CD4-positive, CD25-positive, alpha-beta regulatory T cell (primary cell): ENCODE results near the gene GCG. TPM values are rescaled to one million over a fixed set of nuclear protein-coding genes. Genes with fewer than 3 reads are reported as not detected.

Source experiments
- ATAC-seq, 2 donors: fragments of 150-1000 bp; cut with Tn5 transposase; one replicate each; pipeline ENCODE4 v1.10.0; 2021; ENCODE audit warnings: low read depth in 2 of 2, moderate number of reproducible peaks in 2 of 2, moderate library complexity in 1 of 2
- DNase-seq, 3 donors: peaks; one replicate each; pipeline versions ENCODE4 v3.0.0 to v3.0.0-alpha.2; 2012 to 2022; ENCODE audit warnings: mixed read lengths in 1 of 3
- H3K27ac ChIP-seq: one replicate; pipeline ENCODE4 v1.7.0; 2013; ENCODE audit warnings: mild to moderate bottlenecking, low read length; ENCODE audit not compliant: insufficient read depth, poor library complexity, severe bottlenecking
- H3K27me3 ChIP-seq: one replicate; pipeline ENCODE4 v1.7.0; 2013; ENCODE audit warnings: low read length; ENCODE audit not compliant: control insufficient read depth, insufficient read depth
- H3K36me3 ChIP-seq: one replicate; pipeline ENCODE4 v1.7.0; 2013; ENCODE audit warnings: mild to moderate bottlenecking, low read length, moderate library complexity; ENCODE audit not compliant: control insufficient read depth, insufficient read depth
- H3K4me1 ChIP-seq: 2 replicates; pipeline ENCODE4 v1.7.0; 2013; ENCODE audit warnings: mild to moderate bottlenecking, low read length; ENCODE audit not compliant: insufficient read depth, control insufficient read depth, poor library complexity, severe bottlenecking
- H3K4me3 ChIP-seq: one replicate; pipeline ENCODE4 v1.7.0; 2013; ENCODE audit warnings: low read depth, mild to moderate bottlenecking, low read length, moderate library complexity
- H3K9me3 ChIP-seq, 2 experiments: 1 replicate in 1 of 2; 2 replicates in 1 of 2; pipeline ENCODE4 v1.7.0; 2013; ENCODE audit warnings: low read length in 2 of 2, mild to moderate bottlenecking in 1 of 2, moderate library complexity in 1 of 2; ENCODE audit not compliant: control insufficient read depth in 2 of 2
- H3K27ac Mint-ChIP-seq, 3 donors: one replicate each; pipeline ENCODE4 v1.8.0; 2020 to 2022; ENCODE audit warnings: mild to moderate bottlenecking in 3 of 3, mixed read lengths in 3 of 3, moderate library complexity in 2 of 3
- H3K27me3 Mint-ChIP-seq: one replicate; pipeline ENCODE4 v1.8.0; 2022; ENCODE audit warnings: mild to moderate bottlenecking, mixed read lengths
- H3K36me3 Mint-ChIP-seq: one replicate; pipeline ENCODE4 v1.8.0; 2020; ENCODE audit warnings: mixed read lengths
- H3K4me1 Mint-ChIP-seq, 4 donors: one replicate each; pipeline ENCODE4 v1.8.0; 2020 to 2022; ENCODE audit warnings: mixed read lengths in 4 of 4, mild to moderate bottlenecking in 1 of 4
- H3K4me3 Mint-ChIP-seq, 4 donors: one replicate each; pipeline ENCODE4 v1.8.0; 2020 to 2022; ENCODE audit warnings: mild to moderate bottlenecking in 4 of 4, mixed read lengths in 4 of 4, moderate library complexity in 3 of 4
- H3K9me3 Mint-ChIP-seq, 7 donors: one replicate each; pipeline ENCODE4 v1.8.0; 2020 to 2022; ENCODE audit warnings: mixed read lengths in 7 of 7, mild to moderate bottlenecking in 3 of 7, moderate library complexity in 2 of 7
- polyA plus RNA-seq, 4 donors: library from polyadenylated mRNA; unstranded; fragments of 300-500 nt; fragmentation: Illumina TruSeq; gene quantifications; one replicate each; pipeline ENCODE4 v1.2.3, GENCODE V29; 2021
- total RNA-seq: library from RNA; stranded (reverse); gene quantifications from one replicate; pipeline ENCODE4 v1.2.3, GENCODE V29; 2022

The GCG gene
- total and polyA plus RNA-seq, 5 donors from 2014 or later: not detected

GRCh38 chr2:162111958-162112850 lies 39.8 kb downstream of the GCG start:
- Histone ChIP-seq H3K4me3 (no peak overlapping the region), H3K4me1 (no peaks in the 10 kb centered on the region), H3K27me3 (no peaks in the 10 kb centered on the region), H3K27ac (no peak overlapping the region), H3K9me3 (no peaks in the 10 kb centered on the region), H3K36me3 (no peaks in the 10 kb centered on the region)
- Mint-ChIP-seq H3K27ac (peak overlapping the region in 1 of 3 donors; percentile 70), H3K27me3 (peaks cover 5% of the 10 kb centered on the region), H3K9me3 (peaks cover 0 to 9% (median 3%) of the 10 kb centered on the region in 7 donors), H3K36me3 (peaks cover 4% of the 10 kb centered on the region), H3K4me3 (no peak overlapping the region), H3K4me1 (peaks cover 0 to 9% (median 4%) of the 10 kb centered on the region in 4 donors)
- DNase-seq (no peak), ATAC-seq (no peak)

GRCh38 chr2:162107361-162107901 lies 44.6 kb downstream of the GCG start:
- Mint-ChIP-seq H3K27me3 (peaks cover 12% of the 10 kb centered on the region), H3K4me1 (no peaks in the 10 kb centered on the region)

GRCh38 chr2:162106746-162107145 lies 45.3 kb downstream of the GCG start:
- Mint-ChIP-seq H3K27ac (no peak overlapping the region), H3K27me3 (peaks cover 12% of the 10 kb centered on the region), H3K9me3 (peaks cover 0 to 2% (median 0%) of the 10 kb centered on the region in 7 donors), H3K4me1 (no peaks in the 10 kb centered on the region), H3K4me3 (no peak overlapping the region), H3K36me3 (no peaks in the 10 kb centered on the region)
- ATAC-seq: no peak
- Histone ChIP-seq H3K4me3 (no peak overlapping the region), H3K9me3 (no peaks in the 10 kb centered on the region), H3K27ac (no peak overlapping the region), H3K4me1 (no peaks in the 10 kb centered on the region), H3K27me3 (no peaks in the 10 kb centered on the region), H3K36me3 (no peaks in the 10 kb centered on the region)
- DNase-seq: no peak

More at GRCh38 chr2:162107361-162107901, 44.6 kb downstream of the GCG start:
- no peak overlapping the region for H3K27ac ChIP-seq
- ATAC-seq (no peak), DNase-seq (no peak)
- H3K36me3 ChIP-seq: no peaks in the 10 kb centered on the region
- no peaks in the 10 kb centered on the region for H3K27me3 ChIP-seq
- Mint-ChIP-seq H3K36me3 (no peaks in the 10 kb centered on the region), H3K27ac (no peak overlapping the region), H3K4me3 (no peak overlapping the region), H3K9me3 (peaks cover 0 to 2% (median 0%) of the 10 kb centered on the region in 7 donors)
- no peak overlapping the region for H3K4me3 ChIP-seq
- H3K9me3 ChIP-seq: no peaks in the 10 kb centered on the region
- no peaks in the 10 kb centered on the region for H3K4me1 ChIP-seq

- no peak overlapping the region for H3K27ac ChIP-seq
- no peak for ATAC-seq
- Mint-ChIP-seq H3K36me3 (no peaks in the 10 kb centered on the region), H3K27me3 (peaks cover 12% of the 10 kb centered on the region), H3K4me1 (no peaks in the 10 kb centered on the region), H3K27ac (no peak overlapping the region), H3K9me3 (peaks cover 0 to 2% (median 0%) of the 10 kb centered on the region in 7 donors), H3K4me3 (no peak overlapping the region)
- H3K9me3 ChIP-seq: no peaks in the 10 kb centered on the region
- DNase-seq: no peak
- H3K27me3 ChIP-seq: no peaks in the 10 kb centered on the region
- H3K4me1 ChIP-seq: no peaks in the 10 kb centered on the region
- no peak overlapping the region for H3K4me3 ChIP-seq
- no peaks in the 10 kb centered on the region for H3K36me3 ChIP-seq
Observed at GRCh38 chr2:162106146-162106551, 45.9 kb downstream of the GCG start.

- H3K27ac Mint-ChIP-seq: no peak overlapping the region
- no peak for ATAC-seq
- H3K9me3 ChIP-seq: no peaks in the 10 kb centered on the region
Observed at GRCh38 chr2:162103443-162104009, 48.5 kb downstream of the GCG start.

GRCh38 chr2:162100579-162100978 lies 51.5 kb downstream of the GCG start:
- Histone ChIP-seq H3K27ac (no peak overlapping the region), H3K9me3 (no peaks in the 10 kb centered on the region), H3K4me1 (no peaks in the 10 kb centered on the region), H3K27me3 (no peaks in the 10 kb centered on the region), H3K4me3 (no peak overlapping the region), H3K36me3 (no peaks in the 10 kb centered on the region)
- DNase-seq: no peak
- ATAC-seq: no peak
- Mint-ChIP-seq H3K27ac (no peak overlapping the region), H3K4me3 (no peak overlapping the region), H3K9me3 (peaks cover 0 to 2% (median 0%) of the 10 kb centered on the region in 7 donors), H3K36me3 (no peaks in the 10 kb centered on the region), H3K27me3 (peaks cover 7% of the 10 kb centered on the region), H3K4me1 (no peaks in the 10 kb centered on the region)

More at GRCh38 chr2:162103443-162104009, 48.5 kb downstream of the GCG start:
- no peaks in the 10 kb centered on the region for H3K27me3 ChIP-seq
- H3K27ac ChIP-seq: no peak overlapping the region
- Mint-ChIP-seq H3K4me1 (no peaks in the 10 kb centered on the region), H3K36me3 (no peaks in the 10 kb centered on the region), H3K9me3 (peaks cover 0 to 2% (median 0%) of the 10 kb centered on the region in 7 donors), H3K27me3 (peaks cover 7% of the 10 kb centered on the region), H3K4me3 (no peak overlapping the region)
- no peaks in the 10 kb centered on the region for H3K4me1 ChIP-seq
- no peak for DNase-seq
- H3K36me3 ChIP-seq: no peaks in the 10 kb centered on the region
- H3K4me3 ChIP-seq: no peak overlapping the region

GRCh38 chr2:162099836-162100235 lies 52.2 kb downstream of the GCG start:
- no peak for DNase-seq
- H3K27me3 Mint-ChIP-seq: peaks cover 7% of the 10 kb centered on the region
- Histone ChIP-seq H3K36me3 (no peaks in the 10 kb centered on the region), H3K4me3 (no peak overlapping the region), H3K27me3 (no peaks in the 10 kb centered on the region), H3K9me3 (no peaks in the 10 kb centered on the region), H3K4me1 (no peaks in the 10 kb centered on the region), H3K27ac (no peak overlapping the region)
- no peak overlapping the region for H3K27ac Mint-ChIP-seq
- no peaks in the 10 kb centered on the region for H3K36me3 Mint-ChIP-seq
- no peak for ATAC-seq
- H3K4me3 Mint-ChIP-seq: no peak overlapping the region
- peaks cover 0 to 2% (median 0%) of the 10 kb centered on the region in 7 donors for H3K9me3 Mint-ChIP-seq
- H3K4me1 Mint-ChIP-seq: no peaks in the 10 kb centered on the region
